ENCODE data around the gene NMRK2. TPM values are rescaled to one million over a fixed set of nuclear protein-coding genes. Genes with fewer than 3 reads are reported as not detected.

The NMRK2 gene
- polyA plus RNA-seq, 1 of the 3 experiments (the other 2 are of a cell fraction) = not detected

- no peaks in the 10 kb centered on the region; the same call in 1 of the 2 replicates for H3K79me2 ChIP-seq (ENCODE audit: insufficient read depth)
- DNase-seq = no peak
- POLR2A ChIA-PET = interaction anchor here (1.6 kb wide), 1 partner anchor 22 kb away, joined by 3 read pairs; the partner anchor contains the start of gene DAPK3
- 20% methylated on average over 3 of the region's 11 CpGs for WGBS (ENCODE audit: low lambda C conversion rate)
- no peak overlapping the region for H3K9ac ChIP-seq
- CTCF ChIA-PET = interaction anchor here (0.9 kb wide), 1 partner anchor 9 kb away, joined by 3 read pairs; no protein-coding TSS in a partner anchor
- H3K4me1 ChIP-seq (ENCODE audit: control insufficient read depth in 1 of 2, insufficient read depth in 2 of 2, low read depth in 1 of 2, low read length in 1 of 2) = no peaks in the 10 kb centered on the region; a peak in 1 of 4 replicates
- no peaks in the 10 kb centered on the region for H3K27me3 ChIP-seq (ENCODE audit: insufficient read depth)
- H3K4me2 ChIP-seq = no peak overlapping the region
- no peaks in the 10 kb centered on the region for H3K9me3 ChIP-seq
- H3K9me2 ChIP-seq = no peaks in the 10 kb centered on the region
- no peaks in the 10 kb centered on the region for H3F3A ChIP-seq (replicated peaks; ENCODE audit: insufficient read depth)
- 0 out of 2 replicates have a peak, but pooled peaks cover 3% of the 10 kb centered on the region for H4K20me1 ChIP-seq (ENCODE audit: insufficient read depth)
- H2AFZ ChIP-seq (ENCODE audit: low read depth) = no peak overlapping the region
- no peak for TF ChIP-seq NRF1 (IDR thresholded peaks at IDR 0.05; ENCODE audit: low read depth, low read length)
- no peak for TF ChIP-seq SMC3 (IDR thresholded peaks at IDR 0.05; ENCODE audit: low read depth, low read length)
- TF ChIP-seq TAF1 (IDR thresholded peaks at IDR 0.05; ENCODE audit: borderline replicate concordance, low read depth, low read length) = no peak
- no peak for TF ChIP-seq EP300 (IDR thresholded peaks at IDR 0.05; ENCODE audit: borderline replicate concordance in 1 of 2, low read depth in 1 of 2, low read length in 1 of 2)
- no peak for TF ChIP-seq ELF1 (IDR thresholded peaks at IDR 0.05)
- no peak for TF ChIP-seq NFIC (IDR thresholded peaks at IDR 0.05; ENCODE audit: borderline replicate concordance)
- no peak for TF ChIP-seq TCF12 (IDR thresholded peaks at IDR 0.05)
- TF ChIP-seq CTCF (IDR thresholded peaks at IDR 0.05) = no peak
- no peak overlapping the region for H3K27ac ChIP-seq (ENCODE audit: low read depth in 2 of 2, low read length in 1 of 2)
- no peaks in the 10 kb centered on the region for H3K36me3 ChIP-seq (replicated peaks in 1 of 2; ENCODE audit: control insufficient read depth in 1 of 2, insufficient read depth in 2 of 2, low read length in 1 of 2)
- no peak overlapping the region for H3K4me3 ChIP-seq (ENCODE audit: low read depth in 2 of 2, low read length in 1 of 2)
Measured at GRCh38 chr19:3949294-3949693, 16.4 kb downstream of the NMRK2 start.

GRCh38 chr19:3949997-3950859, 17.4 kb downstream of the NMRK2 start:
- Histone ChIP-seq H2AFZ (ENCODE audit: low read depth) (no peak overlapping the region), H3K9me3 (no peaks in the 10 kb centered on the region), H4K20me1 (ENCODE audit: insufficient read depth) (0 out of 2 replicates have a peak, but pooled peaks cover 3% of the 10 kb centered on the region), H3K4me2 (no peak overlapping the region), H3K4me1 (ENCODE audit: control insufficient read depth in 1 of 2, insufficient read depth in 2 of 2, low read depth in 1 of 2, low read length in 1 of 2) (no peaks in the 10 kb centered on the region; a peak in 1 of 4 replicates), H3K4me3 (ENCODE audit: low read depth in 2 of 2, low read length in 1 of 2) (no peak overlapping the region), H3K36me3 (replicated peaks in 1 of 2; ENCODE audit: control insufficient read depth in 1 of 2, insufficient read depth in 2 of 2, low read length in 1 of 2) (no peaks in the 10 kb centered on the region), H3K27ac (ENCODE audit: low read depth in 2 of 2, low read length in 1 of 2) (no peak overlapping the region), H3K9ac (no peak overlapping the region), H3F3A (replicated peaks; ENCODE audit: insufficient read depth) (no peaks in the 10 kb centered on the region), H3K27me3 (ENCODE audit: insufficient read depth) (no peaks in the 10 kb centered on the region), H3K79me2 (ENCODE audit: insufficient read depth) (no peaks in the 10 kb centered on the region; the same call in 1 of the 2 replicates), H3K9me2 (no peaks in the 10 kb centered on the region)
- POLR2A ChIA-PET = interaction anchor here (0.6 to 1.6 kb wide), 2 partner anchors 21 to 69 kb away, joined by 3 read pairs; partner anchors contain the start of gene DAPK3
- DNase-seq = no peak
- 84% methylated on average over 8 of the region's 20 CpGs for WGBS (ENCODE audit: low lambda C conversion rate)
- CTCF ChIA-PET = interaction anchor here (0.9 kb wide), 1 partner anchor 10 kb away, joined by 3 read pairs; no protein-coding TSS in a partner anchor
- no peak for TF ChIP-seq SIN3A (IDR thresholded peaks at IDR 0.05; ENCODE audit: borderline replicate concordance, low read depth, low read length)
- no peak for TF ChIP-seq IRF3 (IDR thresholded peaks at IDR 0.05; ENCODE audit: low read depth, low read length)
- TF ChIP-seq GABPA (IDR thresholded peaks at IDR 0.05; ENCODE audit: low read depth) = no peak
- TF ChIP-seq RCOR1 (IDR thresholded peaks at IDR 0.05; ENCODE audit: low read length) = no peak
- no peak for TF ChIP-seq TAF1 (IDR thresholded peaks at IDR 0.05; ENCODE audit: borderline replicate concordance, low read depth, low read length)
- TF ChIP-seq MXI1 (IDR thresholded peaks at IDR 0.05; ENCODE audit: low read depth, low read length) = no peak
- no peak for TF ChIP-seq FOXJ3 (CRISPR knock-in tag; IDR thresholded peaks at IDR 0.05)
- TF ChIP-seq CHD2 (IDR thresholded peaks at IDR 0.05; ENCODE audit: low read length, partially characterized antibody) = no peak
- no peak for TF ChIP-seq NRF1 (IDR thresholded peaks at IDR 0.05; ENCODE audit: low read depth, low read length)
- TF ChIP-seq RXRA (IDR thresholded peaks at IDR 0.05; ENCODE audit: borderline replicate concordance, low read depth) = no peak
- TF ChIP-seq CTCF (IDR thresholded peaks at IDR 0.05) = no peak
- TF ChIP-seq YY1 (IDR thresholded peaks at IDR 0.05; ENCODE audit: low read depth) = no peak
- no peak for TF ChIP-seq NFIC (IDR thresholded peaks at IDR 0.05; ENCODE audit: borderline replicate concordance)
- no peak for TF ChIP-seq ELF1 (IDR thresholded peaks at IDR 0.05)
- no peak for TF ChIP-seq GATA2 (CRISPR knock-in tag; IDR thresholded peaks at IDR 0.05)
- no peak for TF ChIP-seq TCF12 (IDR thresholded peaks at IDR 0.05)
- TF ChIP-seq JUND (IDR thresholded peaks at IDR 0.05) = no peak
- no peak for TF ChIP-seq PBX3 (IDR thresholded peaks at IDR 0.05)

Data from SK-N-SH (cell line).